AG04449 (cell line): Measurements from ENCODE around the gene KIF3A.

Source experiments
- CTCF ChIA-PET: fragments of 350-600 bp; formaldehyde crosslinking; extraction: SDS; loops from one replicate; lab custom pipeline; 2021; ENCODE audit warnings: antibody characterized with exemption; lab: Yijun Ruan, JAX
- POLR2A ChIA-PET: fragments of 400-600, 350-600 bp; formaldehyde crosslinking; extraction: SDS; loops from one replicate; lab custom pipeline; 2020; ENCODE audit warnings: antibody characterized with exemption, inconsistent platforms; lab: Yijun Ruan, JAX
- DNase-seq: peaks from one replicate; pipeline ENCODE4 v3.0.0-alpha.2; 2010; ENCODE audit warnings: low read depth, low spot score
- H3K4me3 ChIP-seq: 2 replicates; pipeline ENCODE4 v1.5.1; 2011; ENCODE audit warnings: low read depth, mild to moderate bottlenecking, control low read depth, low read length
- CTCF ChIP-seq: IDR thresholded peaks from one replicate; pipeline ENCODE4 v1.5.1; 2011; ENCODE audit warnings: mild to moderate bottlenecking, moderate library complexity, low read length, control low read depth, inconsistent platforms; ENCODE audit not compliant: insufficient read depth; ENCODE audit errors: missing control alignments

KIF3A gene

GRCh38 chr5:132767150-132767549 is 29.8 kb upstream of the KIF3A start:
- no peak for DNase-seq
- CTCF ChIA-PET = interaction anchor here (0.9 to 3.9 kb wide), 5 partner anchors 13 to 62 kb away, joined by 3 to 36 read pairs (median 4); no protein-coding TSS in a partner anchor
- TF ChIP-seq CTCF = no peak
- POLR2A ChIA-PET = interaction anchor here (0.6 kb wide), 2 partner anchors 138 to 142 kb away, joined by 3 to 4 read pairs; no protein-coding TSS in a partner anchor
- H3K4me3 ChIP-seq = no peak overlapping the region

DNA sequence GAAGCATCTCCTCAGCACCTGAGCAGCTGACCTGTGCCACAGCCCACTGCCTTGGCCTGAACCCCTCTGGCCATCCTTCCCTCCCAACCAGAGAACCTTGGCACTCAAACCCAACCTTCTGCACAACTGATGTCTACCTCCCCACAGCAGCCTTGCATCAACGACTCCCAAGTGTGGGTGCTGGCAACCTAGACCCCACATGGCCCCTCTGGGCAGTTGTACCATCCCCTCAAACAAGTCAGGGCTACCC is 29.4 kb upstream of the KIF3A start:
- TF ChIP-seq CTCF = no peak
- ChIA-PET POLR2A (no interaction called here), CTCF (interaction anchor here (0.9 to 3.9 kb wide), 4 partner anchors 13 to 54 kb away, joined by 3 to 36 read pairs (median 11); no protein-coding TSS in a partner anchor)
- H3K4me3 ChIP-seq = no peak overlapping the region
- DNase-seq = no peak

GRCh38 chr5:132766020-132766805 is 28.9 kb upstream of the KIF3A start:
- POLR2A ChIA-PET = no interaction called here
- no peak for DNase-seq
- no peak for TF ChIP-seq CTCF
- CTCF ChIA-PET = interaction anchor here (1.5 to 3.9 kb wide), 4 partner anchors 9 to 54 kb away, joined by 4 to 36 read pairs (median 12); no protein-coding TSS in a partner anchor
- no peak overlapping the region for H3K4me3 ChIP-seq

DNA sequence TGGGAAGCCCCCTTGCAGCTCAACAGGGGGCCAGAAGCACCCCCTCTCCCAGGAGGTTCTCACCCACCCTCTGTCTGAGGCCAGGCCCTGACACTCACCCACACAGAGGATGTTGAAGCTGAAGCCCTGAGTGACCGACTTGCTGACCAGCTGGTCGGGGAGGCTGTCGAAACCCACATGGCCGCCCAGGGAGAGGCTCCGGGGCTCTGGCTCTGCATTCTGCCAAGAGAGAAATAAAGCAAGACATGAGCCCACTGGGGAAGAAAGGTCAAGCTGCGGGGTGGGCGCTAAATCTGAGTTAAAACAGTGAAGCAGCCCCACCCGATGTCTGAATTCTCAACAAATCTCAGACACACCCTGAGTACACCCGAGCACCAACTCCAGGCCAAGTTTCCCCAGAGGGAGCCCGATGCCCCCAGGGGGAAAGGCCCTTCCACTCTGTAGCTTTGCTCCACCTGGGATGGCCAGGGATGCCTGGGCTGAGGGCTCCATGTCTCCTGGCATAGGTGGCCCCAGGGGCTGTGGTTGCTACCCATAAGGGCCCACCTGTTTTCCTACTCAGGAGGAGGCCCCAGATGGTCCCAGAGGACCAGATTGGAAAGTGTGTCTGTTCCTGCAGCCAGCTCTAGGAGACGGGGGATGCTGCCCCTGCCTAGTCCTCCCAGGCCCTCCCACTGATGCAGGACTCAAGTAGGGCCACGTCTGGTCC is 28.1 kb upstream of the KIF3A start:
- no peak for DNase-seq
- no peak overlapping the region for H3K4me3 ChIP-seq
- no peak for TF ChIP-seq CTCF
- ChIA-PET POLR2A (no interaction called here), CTCF (interaction anchor here (2.2 to 3.9 kb wide), 4 partner anchors 8 to 55 kb away, joined by 5 to 36 read pairs (median 16); no protein-coding TSS in a partner anchor)

- ChIA-PET POLR2A (no interaction called here), CTCF (interaction anchor here (2.2 to 3.9 kb wide), 3 partner anchors 8 to 56 kb away, joined by 5 to 36 read pairs (median 13); no protein-coding TSS in a partner anchor)
- DNase-seq = no peak
- no peak for TF ChIP-seq CTCF
- no peak overlapping the region for H3K4me3 ChIP-seq
These were observed 27.4 kb upstream of the KIF3A start for GRCh38 chr5:132764671-132765238.

- ChIA-PET CTCF (interaction anchor here (3.1 to 3.9 kb wide), 2 partner anchors 10 to 56 kb away, joined by 13 to 36 read pairs; no protein-coding TSS in a partner anchor), POLR2A (no interaction called here)
- TF ChIP-seq CTCF = no peak
- no peak for DNase-seq
- H3K4me3 ChIP-seq = no peak overlapping the region
These were observed 26.7 kb upstream of the KIF3A start for GRCh38 chr5:132764051-132764450.
